ENCODE data around the gene MAGEA8. TPM values are rescaled to one million over a fixed set of nuclear protein-coding genes. Genes with fewer than 3 reads are reported as not detected.

The MAGEA8 gene
- total and polyA plus RNA-seq, 9 of the 15 experiments (the other 6 are each of a cell fraction or from before 2014, with no cell fraction given): 0.49 to 4.6 (median 1.9) TPM

DNA sequence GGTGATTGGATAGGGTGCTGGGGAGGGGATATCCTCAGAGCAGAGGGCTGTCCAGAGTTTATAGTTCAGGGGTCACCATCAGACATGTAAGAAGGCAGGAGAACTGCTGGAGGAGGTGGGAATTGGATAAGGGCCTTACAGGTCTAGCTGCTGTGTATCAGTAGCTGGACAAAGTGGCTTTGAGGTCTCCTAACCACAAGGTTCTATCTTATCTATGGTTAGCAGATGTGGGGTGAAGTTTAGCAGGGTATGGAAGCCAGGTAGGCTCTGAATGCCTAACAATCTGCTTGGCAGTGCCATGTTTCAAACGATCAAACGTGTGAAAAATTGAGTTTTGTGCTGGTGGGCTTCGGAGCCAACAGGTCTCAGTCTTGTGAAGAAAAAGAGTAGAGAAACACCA is 32.1 kb upstream of the MAGEA8 start (continued):
- TF ChIP-seq, protein P1, sequence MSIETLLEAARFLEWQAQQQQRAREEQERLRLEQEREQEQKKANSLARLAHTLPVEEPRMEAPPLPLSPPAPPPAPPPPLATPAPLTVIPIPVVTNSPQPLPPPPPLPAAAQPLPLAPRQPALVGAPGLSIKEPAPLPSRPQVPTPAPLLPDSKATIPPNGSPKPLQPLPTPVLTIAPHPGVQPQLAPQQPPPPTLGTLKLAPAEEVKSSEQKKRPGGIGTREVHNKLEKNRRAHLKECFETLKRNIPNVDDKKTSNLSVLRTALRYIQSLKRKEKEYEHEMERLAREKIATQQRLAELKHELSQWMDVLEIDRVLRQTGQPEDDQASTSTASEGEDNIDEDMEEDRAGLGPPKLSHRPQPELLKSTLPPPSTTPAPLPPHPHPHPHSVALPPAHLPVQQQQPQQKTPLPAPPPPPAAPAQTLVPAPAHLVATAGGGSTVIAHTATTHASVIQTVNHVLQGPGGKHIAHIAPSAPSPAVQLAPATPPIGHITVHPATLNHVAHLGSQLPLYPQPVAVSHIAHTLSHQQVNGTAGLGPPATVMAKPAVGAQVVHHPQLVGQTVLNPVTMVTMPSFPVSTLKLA (conservative IDR thresholded peaks at IDR 0.05): no peak
- TF ChIP-seq BRD4 (IDR thresholded peaks at IDR 0.05) (no peak), RBM15 (IDR thresholded peaks at IDR 0.05; ENCODE audit: insufficient read depth, low read length) (no peak), ZNF766 (CRISPR knock-in tag; conservative IDR thresholded peaks at IDR 0.05) (no peak), ZNF778 (CRISPR knock-in tag; IDR thresholded peaks at IDR 0.05) (no peak), OTX1 (CRISPR knock-in tag; IDR thresholded peaks at IDR 0.05) (no peak), SETDB1 (IDR thresholded peaks at IDR 0.05; ENCODE audit: low read length) (no peak), BACH1 (tag; IDR thresholded peaks at IDR 0.05) (no peak), NFE2 (IDR thresholded peaks at IDR 0.05; ENCODE audit: low read depth) (no peak), NR4A1 (CRISPR knock-in tag; IDR thresholded peaks at IDR 0.05) (no peak), NR4A1 (tag; IDR thresholded peaks at IDR 0.05) (no peak), ETS2 (tag; IDR thresholded peaks at IDR 0.05; ENCODE audit: borderline replicate concordance, poor library complexity, severe bottlenecking) (no peak), MIER1 (IDR thresholded peaks at IDR 0.05; ENCODE audit: low read depth) (no peak), NFE2L1 (tag; IDR thresholded peaks at IDR 0.05; ENCODE audit: borderline replicate concordance, low read depth) (no peak), ZNF324 (CRISPR knock-in tag; IDR thresholded peaks at IDR 0.05) (no peak), SMC3 (conservative IDR thresholded peaks at IDR 0.05; ENCODE audit: insufficient read depth, low read depth, low read length) (no peak), ZNF140 (CRISPR knock-in tag; IDR thresholded peaks at IDR 0.05) (no peak), SMARCA5 (IDR thresholded peaks at IDR 0.05) (no peak)
- TF ChIP-seq, protein P2, sequence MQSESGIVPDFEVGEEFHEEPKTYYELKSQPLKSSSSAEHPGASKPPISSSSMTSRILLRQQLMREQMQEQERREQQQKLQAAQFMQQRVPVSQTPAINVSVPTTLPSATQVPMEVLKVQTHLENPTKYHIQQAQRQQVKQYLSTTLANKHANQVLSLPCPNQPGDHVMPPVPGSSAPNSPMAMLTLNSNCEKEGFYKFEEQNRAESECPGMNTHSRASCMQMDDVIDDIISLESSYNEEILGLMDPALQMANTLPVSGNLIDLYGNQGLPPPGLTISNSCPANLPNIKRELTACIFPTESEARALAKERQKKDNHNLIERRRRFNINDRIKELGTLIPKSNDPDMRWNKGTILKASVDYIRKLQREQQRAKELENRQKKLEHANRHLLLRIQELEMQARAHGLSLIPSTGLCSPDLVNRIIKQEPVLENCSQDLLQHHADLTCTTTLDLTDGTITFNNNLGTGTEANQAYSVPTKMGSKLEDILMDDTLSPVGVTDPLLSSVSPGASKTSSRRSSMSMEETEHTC (IDR thresholded peaks at IDR 0.05): no peak
- TF ChIP-seq, protein P3, sequence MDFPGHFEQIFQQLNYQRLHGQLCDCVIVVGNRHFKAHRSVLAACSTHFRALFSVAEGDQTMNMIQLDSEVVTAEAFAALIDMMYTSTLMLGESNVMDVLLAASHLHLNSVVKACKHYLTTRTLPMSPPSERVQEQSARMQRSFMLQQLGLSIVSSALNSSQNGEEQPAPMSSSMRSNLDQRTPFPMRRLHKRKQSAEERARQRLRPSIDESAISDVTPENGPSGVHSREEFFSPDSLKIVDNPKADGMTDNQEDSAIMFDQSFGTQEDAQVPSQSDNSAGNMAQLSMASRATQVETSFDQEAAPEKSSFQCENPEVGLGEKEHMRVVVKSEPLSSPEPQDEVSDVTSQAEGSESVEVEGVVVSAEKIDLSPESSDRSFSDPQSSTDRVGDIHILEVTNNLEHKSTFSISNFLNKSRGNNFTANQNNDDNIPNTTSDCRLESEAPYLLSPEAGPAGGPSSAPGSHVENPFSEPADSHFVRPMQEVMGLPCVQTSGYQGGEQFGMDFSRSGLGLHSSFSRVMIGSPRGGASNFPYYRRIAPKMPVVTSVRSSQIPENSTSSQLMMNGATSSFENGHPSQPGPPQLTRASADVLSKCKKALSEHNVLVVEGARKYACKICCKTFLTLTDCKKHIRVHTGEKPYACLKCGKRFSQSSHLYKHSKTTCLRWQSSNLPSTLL (IDR thresholded peaks at IDR 0.05): no peak
- TF ChIP-seq, protein P4, sequence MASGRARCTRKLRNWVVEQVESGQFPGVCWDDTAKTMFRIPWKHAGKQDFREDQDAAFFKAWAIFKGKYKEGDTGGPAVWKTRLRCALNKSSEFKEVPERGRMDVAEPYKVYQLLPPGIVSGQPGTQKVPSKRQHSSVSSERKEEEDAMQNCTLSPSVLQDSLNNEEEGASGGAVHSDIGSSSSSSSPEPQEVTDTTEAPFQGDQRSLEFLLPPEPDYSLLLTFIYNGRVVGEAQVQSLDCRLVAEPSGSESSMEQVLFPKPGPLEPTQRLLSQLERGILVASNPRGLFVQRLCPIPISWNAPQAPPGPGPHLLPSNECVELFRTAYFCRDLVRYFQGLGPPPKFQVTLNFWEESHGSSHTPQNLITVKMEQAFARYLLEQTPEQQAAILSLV (tag; IDR thresholded peaks at IDR 0.05): no peak
- TF ChIP-seq, protein P5, sequence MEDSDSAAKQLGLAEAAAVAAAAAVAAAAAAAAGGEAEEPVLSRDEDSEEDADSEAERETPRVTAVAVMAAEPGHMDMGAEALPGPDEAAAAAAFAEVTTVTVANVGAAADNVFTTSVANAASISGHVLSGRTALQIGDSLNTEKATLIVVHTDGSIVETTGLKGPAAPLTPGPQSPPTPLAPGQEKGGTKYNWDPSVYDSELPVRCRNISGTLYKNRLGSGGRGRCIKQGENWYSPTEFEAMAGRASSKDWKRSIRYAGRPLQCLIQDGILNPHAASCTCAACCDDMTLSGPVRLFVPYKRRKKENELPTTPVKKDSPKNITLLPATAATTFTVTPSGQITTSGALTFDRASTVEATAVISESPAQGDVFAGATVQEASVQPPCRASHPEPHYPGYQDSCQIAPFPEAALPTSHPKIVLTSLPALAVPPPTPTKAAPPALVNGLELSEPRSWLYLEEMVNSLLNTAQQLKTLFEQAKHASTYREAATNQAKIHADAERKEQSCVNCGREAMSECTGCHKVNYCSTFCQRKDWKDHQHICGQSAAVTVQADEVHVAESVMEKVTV (CRISPR knock-in tag; IDR thresholded peaks at IDR 0.05): no peak

All from K562 (cell line).